GM13976 (cell line): ENCODE data around the gene IFT74.
A peak's percentile ranks its signal among the peaks of the same experiment; 100 is the strongest.

Experiments used
- DNase-seq: peaks from one replicate; pipeline ENCODE4 v3.0.0; 2012; ENCODE audit warnings: low spot score
- CTCF ChIP-seq: IDR thresholded peaks from 2 replicates; pipeline ENCODE4 v1.5.1; 2012; ENCODE audit warnings: borderline replicate concordance, mild to moderate bottlenecking; ENCODE audit not compliant: insufficient read depth; ENCODE audit errors: extremely low read depth, missing control alignments, control extremely low read depth
- in situ Hi-C: fragments of 300-500 bp; cut with MboI; formaldehyde crosslinking; loops from one replicate; pipeline ENCODE4 v1.12.0; 2022; ENCODE audit warnings: low sequenced_read_pairs, mixed read lengths, inconsistent platforms; ENCODE audit not compliant: unreplicated experiment

Gene IFT74

GRCh38 chr9:26955921-26956859, at the start of gene IFT74:
Gene IFT74, plus strand, starts transcription at chr9:26956412. Its CDS starts 5,556 bp downstream, at chr9:26961968.
- no peak for TF ChIP-seq CTCF
- peak; percentile 97 for DNase-seq
- in situ Hi-C loops: no loop called here

GRCh38 chr9:26913138-26913668, 43.0 kb upstream of the IFT74 start:
- DNase-seq: no peak
- TF ChIP-seq CTCF: no peak
- in situ Hi-C loops: no loop called here

- DNase-seq: no peak
- no peak for TF ChIP-seq CTCF
- in situ Hi-C loops: no loop called here
Observed at GRCh38 chr9:26919698-26920097, 36.5 kb upstream of the IFT74 start.

GRCh38 chr9:26925609-26926008, 30.6 kb upstream of the IFT74 start:
- DNase-seq: no peak
- in situ Hi-C loops: no loop called here
- no peak for TF ChIP-seq CTCF

- in situ Hi-C loops: no loop called here
- DNase-seq: no peak
- TF ChIP-seq CTCF: no peak
Observed at GRCh38 chr9:26928902-26929495, 27.2 kb upstream of the IFT74 start.

GRCh38 chr9:26935847-26936246, 20.4 kb upstream of the IFT74 start:
- in situ Hi-C loops: no loop called here
- DNase-seq: no peak
- TF ChIP-seq CTCF: no peak
